Measurements from ENCODE around the gene OR2Z1.
"Not testable (repeated sequence)": the region's sequence is repeated elsewhere in the genome, so short reads cannot be mapped to it uniquely, and the experiment has no call there.

Gene OR2Z1

GRCh38 chr19:8705304-8705703 is 16.1 kb upstream of the OR2Z1 start:
- DNase-seq = not testable (repeated sequence)

- peak; percentile 51 for DNase-seq
These were observed 15.7 kb upstream of the OR2Z1 start for GRCh38 chr19:8705742-8706141.

- DNase-seq = peak; percentile 37
These were observed 11.1 kb upstream of the OR2Z1 start for GRCh38 chr19:8710337-8710736.

- no peak for DNase-seq
These were observed 598 bp downstream of the OR2Z1 start for GRCh38 chr19:8722032-8722431.

DNA sequence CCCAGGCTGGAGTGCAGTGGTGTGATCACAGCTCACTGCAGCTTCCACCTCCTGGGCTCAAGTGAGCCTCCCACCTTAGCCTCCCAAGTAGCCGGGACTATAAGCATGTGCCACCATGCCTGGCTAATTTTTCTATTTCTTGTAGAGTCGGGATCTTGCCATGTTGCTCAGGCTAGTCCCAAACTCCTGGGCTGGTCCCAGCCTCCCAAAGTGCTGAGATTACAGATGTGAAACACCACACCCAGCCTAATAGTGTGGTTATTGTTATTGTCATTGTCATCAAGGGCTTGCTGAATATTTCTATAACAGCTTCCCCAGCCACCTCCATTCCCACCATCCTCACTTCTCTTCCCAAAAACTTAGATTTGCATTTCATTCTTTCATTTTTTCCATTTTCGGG is 2.8 kb downstream of the OR2Z1 start:
- DNase-seq = no peak

- no peak for DNase-seq
These were observed 10.2 kb downstream of the OR2Z1 start for GRCh38 chr19:8731428-8732169.

DNA sequence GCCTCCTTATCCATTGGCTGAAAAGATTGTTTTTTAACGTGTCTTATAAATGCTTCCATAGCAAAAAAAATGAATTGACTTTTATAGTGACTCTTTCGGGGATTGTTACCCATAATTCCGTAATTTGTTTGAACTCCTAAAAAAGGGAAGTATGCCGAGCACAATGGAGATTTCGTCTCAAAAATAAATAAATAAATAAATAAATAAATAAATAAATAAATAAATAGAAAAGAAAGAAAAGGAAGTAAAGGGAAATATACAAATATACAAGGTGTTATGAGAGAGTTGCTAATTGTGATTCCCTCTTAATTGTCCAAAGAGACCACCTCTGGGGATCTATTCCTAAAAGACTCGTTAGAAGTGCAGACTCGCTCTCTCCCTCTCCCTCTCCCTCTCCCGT is 16.9 kb downstream of the OR2Z1 start:
- DNase-seq = no peak

GRCh38 chr19:8739291-8740065 is 18.0 kb downstream of the OR2Z1 start:
- DNase-seq = not testable (repeated sequence)

DNA sequence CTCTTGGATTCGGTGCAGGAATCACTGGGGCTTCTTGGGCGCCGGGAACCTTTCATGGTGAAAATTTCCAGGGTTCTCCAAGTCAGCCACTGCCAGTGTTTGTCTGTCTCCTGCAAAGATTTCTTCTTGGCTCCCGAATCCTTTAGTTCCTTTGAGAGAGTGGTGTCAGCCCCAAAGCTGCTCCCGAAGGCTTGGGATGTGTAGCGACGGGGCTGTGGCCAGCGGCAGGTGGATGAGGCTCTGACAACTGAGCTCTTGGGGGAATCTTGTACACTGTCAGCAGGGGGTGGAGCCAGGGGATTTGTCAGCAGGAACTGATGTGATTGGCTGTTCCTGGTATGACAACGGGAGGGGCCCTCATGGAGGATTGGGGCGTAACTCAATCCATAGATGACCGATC is 45.8 kb downstream of the OR2Z1 start:
- not testable (repeated sequence) for DNase-seq

DNA sequence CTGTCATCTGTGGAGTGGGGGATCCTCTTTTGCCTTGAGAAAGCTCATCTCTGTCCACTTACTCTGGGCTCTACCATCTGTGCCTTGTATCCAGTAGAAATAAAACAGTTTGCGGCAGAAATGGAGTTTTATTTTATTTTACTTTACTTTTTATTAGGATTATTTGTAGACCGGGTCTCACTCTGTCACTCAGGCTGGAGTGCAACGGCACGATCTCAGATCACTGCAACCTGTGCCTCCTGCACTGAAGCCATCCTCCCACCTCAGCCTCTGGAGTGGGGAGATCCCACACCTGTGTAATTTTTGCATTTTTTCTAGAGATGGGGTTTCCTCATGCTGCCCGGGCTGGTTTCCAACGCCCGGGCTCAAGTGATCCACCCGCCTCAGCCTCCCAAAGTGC is 47.8 kb downstream of the OR2Z1 start:
- not testable (repeated sequence) for DNase-seq

GRCh38 chr19:8773587-8773986 is 52.2 kb downstream of the OR2Z1 start:
- DNase-seq = not testable (repeated sequence)

Measured in NCI-H226 (cell line).